K562 (cell line): ENCODE measurements around the gene SEC63. TPM values are rescaled to one million over a fixed set of nuclear protein-coding genes. Genes with fewer than 3 reads are reported as not detected.

Source experiments
- CBFB ChIP-seq: sonication (generic); formaldehyde crosslinking; IDR thresholded peaks from 2 replicates; pipeline ENCODE4 v1.4.0; 2020; ENCODE audit warnings: mild to moderate bottlenecking, missing genetic modification reagents
- CHCHD3 ChIP-seq: fragments of 250-450 bp; sonication (Bioruptor Pico); IDR thresholded peaks from 2 replicates; pipeline ENCODE4 v2.1.2; 2022; ENCODE audit warnings: mild to moderate bottlenecking
- ETV1 ChIP-seq: fragments of 450-650 bp; conservative IDR thresholded peaks from 2 replicates; pipeline ENCODE4 v1.6.1; 2016; ENCODE audit warnings: missing genetic modification characterization, control low read depth, low read depth, missing compliant biosample characterization
- NFXL1 ChIP-seq: fragments of 450-650 bp; formaldehyde crosslinking; IDR thresholded peaks from 2 replicates; pipeline ENCODE4 v1.4.0; 2021; ENCODE audit warnings: mild to moderate bottlenecking
- SP1 ChIP-seq: sonication (generic); formaldehyde crosslinking; IDR thresholded peaks from 2 replicates; pipeline ENCODE4 v1.8.1; 2022; ENCODE audit warnings: mild to moderate bottlenecking, missing genetic modification reagents
- ZBTB11 ChIP-seq, 3 experiments: fragments of 200-800 bp in 1 of 3; fragments of 250-450 bp in 1 of 3; fragments of 450-650 bp in 1 of 3; sonication (Bioruptor Pico) in 1 of 3; sonication (Bioruptor generic) in 1 of 3; formaldehyde crosslinking in 1 of 3; IDR thresholded peaks; 2 replicates each; pipeline versions ENCODE4 v1.6.1 to v1.8.0; 2016 to 2022; ENCODE audit warnings: mild to moderate bottlenecking in 2 of 3, missing genetic modification characterization in 2 of 3, missing compliant biosample characterization in 1 of 3, moderate library complexity in 1 of 3
- ZNF316 ChIP-seq: fragments of 450-650 bp; IDR thresholded peaks from 2 replicates; pipeline ENCODE4 v1.6.1; 2016
- ZNF436 ChIP-seq: fragments of 250-450, 450-650 bp; sonication (Bioruptor Pico); formaldehyde crosslinking; IDR thresholded peaks from 2 replicates; pipeline ENCODE4 v1.7.0; 2020; ENCODE audit warnings: mild to moderate bottlenecking
- ZNF76 ChIP-seq: fragments of 250-450 bp; sonication (Bioruptor Pico); IDR thresholded peaks from 2 replicates; pipeline ENCODE4 v1.4.0; 2020; ENCODE audit warnings: mild to moderate bottlenecking, moderate library complexity, borderline replicate concordance
- polyA plus RNA-seq, 8 experiments: library from polyadenylated mRNA; depleted of rRNA in 4 of 8; stranded (reverse) in 5 of 8; unstranded in 3 of 8; fragments of >200 nt; fragmentation: Nextera tagmentation in 2 of 8; fragmentation: Illumina TruSeq in 1 of 8; extraction: Ambion mirVana in 2 of 8; extraction: Trizol in 1 of 8; gene quantifications; 2 replicates each; pipeline versions ENCODE4 v1.2.1 to v1.2.3, GENCODE V29; 2011 to 2014; ENCODE audit warnings: inconsistent platforms in 1 of 8, missing spikeins in 1 of 8
- total RNA-seq, 7 experiments: library from RNA; depleted of rRNA in 6 of 7; stranded (reverse); fragments of >200 nt in 6 of 7; fragmentation: Illumina TruSeq in 2 of 7; extraction: Trizol in 2 of 7; gene quantifications; 2 replicates each; pipeline versions ENCODE4 v1.2.1 to v1.2.3, GENCODE V29; 2011 to 2021; ENCODE audit warnings: low replicate concordance in 1 of 7
- TF ChIP-seq, protein P1 (sequence below): sonication (generic); formaldehyde crosslinking; IDR thresholded peaks from 2 replicates; pipeline ENCODE4 v1.5.0; 2020; ENCODE audit warnings: missing genetic modification reagents
- TF ChIP-seq, protein P2 (sequence below): fragments of 450-650 bp; IDR thresholded peaks from 2 replicates; pipeline ENCODE4 v1.7.1; 2018; ENCODE audit warnings: mild to moderate bottlenecking, low read depth; ENCODE audit not compliant: partially characterized antibody
- TF ChIP-seq, protein P3 (sequence below): fragments of 450-650 bp; IDR thresholded peaks from 2 replicates; pipeline ENCODE4 v1.6.1; 2018; ENCODE audit warnings: mild to moderate bottlenecking, low read depth; ENCODE audit not compliant: partially characterized antibody
- TF ChIP-seq, protein P4 (sequence below): fragments of 450-650 bp; formaldehyde crosslinking; IDR thresholded peaks from 2 replicates; pipeline ENCODE4 v1.4.0; 2022; ENCODE audit warnings: missing genetic modification characterization
- TF ChIP-seq, protein P5 (sequence below): fragments of 250-450 bp; sonication (Bioruptor Pico); IDR thresholded peaks from 2 replicates; pipeline ENCODE4 v1.5.0; 2021

SEC63 gene
- total and polyA plus RNA-seq, 9 of the 15 experiments (the other 6 are each of a cell fraction or from before 2014, with no cell fraction given), result 13.8 to 74.6 (median 28.4) TPM

DNA sequence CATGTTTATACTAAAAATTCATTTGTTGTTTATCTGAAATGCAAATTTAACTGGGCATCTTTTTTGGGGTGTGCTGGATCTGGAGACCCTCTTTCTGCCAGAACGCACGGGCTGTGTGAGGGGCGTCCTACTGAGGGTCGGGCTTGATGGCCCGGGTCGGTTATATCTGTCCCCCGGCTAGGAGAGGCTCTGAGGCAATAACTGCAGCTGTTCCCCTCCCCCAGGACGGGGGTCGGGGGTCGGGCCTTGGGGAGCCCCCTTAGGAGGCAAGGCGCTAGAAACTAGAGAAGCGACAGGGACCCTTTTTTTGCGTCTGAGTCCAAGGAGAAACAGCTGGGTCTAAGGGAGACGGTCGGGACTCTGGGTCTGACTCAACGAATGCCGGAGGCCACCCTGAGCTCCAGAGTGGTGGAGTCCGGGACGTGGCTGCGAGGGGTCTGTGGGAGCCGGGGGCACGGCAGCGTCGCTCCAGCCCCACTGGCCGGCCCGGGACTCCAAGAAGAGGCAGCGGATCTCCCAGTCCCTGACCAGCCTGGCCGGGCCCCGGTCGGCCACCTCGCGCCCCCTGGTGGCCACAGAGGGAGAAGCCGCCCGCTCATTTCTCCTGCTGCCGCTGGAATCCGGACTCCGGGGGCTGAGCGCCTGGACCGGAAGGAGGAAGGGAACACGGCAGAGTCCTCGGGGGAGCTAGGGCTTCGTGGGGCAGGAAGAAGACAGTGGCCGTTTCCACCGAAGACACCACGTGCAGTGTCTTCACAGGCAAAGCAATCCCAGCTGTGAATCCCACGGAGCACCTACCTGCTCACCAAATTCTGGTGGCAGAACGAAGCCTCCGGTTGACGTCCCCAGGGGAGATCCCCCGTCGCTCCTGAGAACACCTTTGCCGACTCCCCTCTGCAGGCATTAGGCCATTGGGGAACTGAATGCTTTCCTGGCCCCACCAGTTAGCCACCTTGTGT, 109.9 kb downstream of the SEC63 start (continued):
- TF ChIP-seq, protein P1, sequence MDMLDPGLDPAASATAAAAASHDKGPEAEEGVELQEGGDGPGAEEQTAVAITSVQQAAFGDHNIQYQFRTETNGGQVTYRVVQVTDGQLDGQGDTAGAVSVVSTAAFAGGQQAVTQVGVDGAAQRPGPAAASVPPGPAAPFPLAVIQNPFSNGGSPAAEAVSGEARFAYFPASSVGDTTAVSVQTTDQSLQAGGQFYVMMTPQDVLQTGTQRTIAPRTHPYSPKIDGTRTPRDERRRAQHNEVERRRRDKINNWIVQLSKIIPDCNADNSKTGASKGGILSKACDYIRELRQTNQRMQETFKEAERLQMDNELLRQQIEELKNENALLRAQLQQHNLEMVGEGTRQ, result no peak
- TF ChIP-seq, protein P2, sequence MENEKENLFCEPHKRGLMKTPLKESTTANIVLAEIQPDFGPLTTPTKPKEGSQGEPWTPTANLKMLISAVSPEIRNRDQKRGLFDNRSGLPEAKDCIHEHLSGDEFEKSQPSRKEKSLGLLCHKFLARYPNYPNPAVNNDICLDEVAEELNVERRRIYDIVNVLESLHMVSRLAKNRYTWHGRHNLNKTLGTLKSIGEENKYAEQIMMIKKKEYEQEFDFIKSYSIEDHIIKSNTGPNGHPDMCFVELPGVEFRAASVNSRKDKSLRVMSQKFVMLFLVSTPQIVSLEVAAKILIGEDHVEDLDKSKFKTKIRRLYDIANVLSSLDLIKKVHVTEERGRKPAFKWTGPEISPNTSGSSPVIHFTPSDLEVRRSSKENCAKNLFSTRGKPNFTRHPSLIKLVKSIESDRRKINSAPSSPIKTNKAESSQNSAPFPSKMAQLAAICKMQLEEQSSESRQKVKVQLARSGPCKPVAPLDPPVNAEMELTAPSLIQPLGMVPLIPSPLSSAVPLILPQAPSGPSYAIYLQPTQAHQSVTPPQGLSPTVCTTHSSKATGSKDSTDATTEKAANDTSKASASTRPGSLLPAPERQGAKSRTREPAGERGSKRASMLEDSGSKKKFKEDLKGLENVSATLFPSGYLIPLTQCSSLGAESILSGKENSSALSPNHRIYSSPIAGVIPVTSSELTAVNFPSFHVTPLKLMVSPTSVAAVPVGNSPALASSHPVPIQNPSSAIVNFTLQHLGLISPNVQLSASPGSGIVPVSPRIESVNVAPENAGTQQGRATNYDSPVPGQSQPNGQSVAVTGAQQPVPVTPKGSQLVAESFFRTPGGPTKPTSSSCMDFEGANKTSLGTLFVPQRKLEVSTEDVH, result no peak
- no peak for TF ChIP-seq ZNF76 (CRISPR knock-in tag)
- peak; percentile 77 for TF ChIP-seq ETV1 (tag)
- no peak for TF ChIP-seq CBFB (CRISPR knock-in tag)
- TF ChIP-seq, protein P3, sequence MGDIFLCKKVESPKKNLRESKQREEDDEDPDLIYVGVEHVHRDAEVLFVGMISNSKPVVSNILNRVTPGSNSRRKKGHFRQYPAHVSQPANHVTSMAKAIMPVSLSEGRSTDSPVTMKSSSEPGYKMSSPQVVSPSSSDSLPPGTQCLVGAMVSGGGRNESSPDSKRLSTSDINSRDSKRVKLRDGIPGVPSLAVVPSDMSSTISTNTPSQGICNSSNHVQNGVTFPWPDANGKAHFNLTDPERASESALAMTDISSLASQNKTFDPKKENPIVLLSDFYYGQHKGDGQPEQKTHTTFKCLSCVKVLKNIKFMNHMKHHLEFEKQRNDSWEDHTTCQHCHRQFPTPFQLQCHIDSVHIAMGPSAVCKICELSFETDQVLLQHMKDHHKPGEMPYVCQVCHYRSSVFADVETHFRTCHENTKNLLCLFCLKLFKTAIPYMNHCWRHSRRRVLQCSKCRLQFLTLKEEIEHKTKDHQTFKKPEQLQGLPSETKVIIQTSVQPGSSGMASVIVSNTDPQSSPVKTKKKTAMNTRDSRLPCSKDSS, result no peak
- TF ChIP-seq, protein P4, sequence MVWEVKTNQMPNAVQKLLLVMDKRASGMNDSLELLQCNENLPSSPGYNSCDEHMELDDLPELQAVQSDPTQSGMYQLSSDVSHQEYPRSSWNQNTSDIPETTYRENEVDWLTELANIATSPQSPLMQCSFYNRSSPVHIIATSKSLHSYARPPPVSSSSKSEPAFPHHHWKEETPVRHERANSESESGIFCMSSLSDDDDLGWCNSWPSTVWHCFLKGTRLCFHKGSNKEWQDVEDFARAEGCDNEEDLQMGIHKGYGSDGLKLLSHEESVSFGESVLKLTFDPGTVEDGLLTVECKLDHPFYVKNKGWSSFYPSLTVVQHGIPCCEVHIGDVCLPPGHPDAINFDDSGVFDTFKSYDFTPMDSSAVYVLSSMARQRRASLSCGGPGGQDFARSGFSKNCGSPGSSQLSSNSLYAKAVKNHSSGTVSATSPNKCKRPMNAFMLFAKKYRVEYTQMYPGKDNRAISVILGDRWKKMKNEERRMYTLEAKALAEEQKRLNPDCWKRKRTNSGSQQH (CRISPR knock-in tag), result no peak
- TF ChIP-seq SP1 (CRISPR knock-in tag), result no peak
- TF ChIP-seq, protein P5, sequence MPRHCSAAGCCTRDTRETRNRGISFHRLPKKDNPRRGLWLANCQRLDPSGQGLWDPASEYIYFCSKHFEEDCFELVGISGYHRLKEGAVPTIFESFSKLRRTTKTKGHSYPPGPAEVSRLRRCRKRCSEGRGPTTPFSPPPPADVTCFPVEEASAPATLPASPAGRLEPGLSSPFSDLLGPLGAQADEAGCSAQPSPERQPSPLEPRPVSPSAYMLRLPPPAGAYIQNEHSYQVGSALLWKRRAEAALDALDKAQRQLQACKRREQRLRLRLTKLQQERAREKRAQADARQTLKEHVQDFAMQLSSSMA (CRISPR knock-in tag), result no peak
- TF ChIP-seq ZNF436 (CRISPR knock-in tag), result no peak
- no peak for TF ChIP-seq ZNF316
- peak in 2 of 3 experiments; percentile 42 to 77; a peak in 3 of 6 replicates for TF ChIP-seq ZBTB11 (CRISPR knock-in tag; IDR thresholded peaks at IDR 0.05)
- no peak for TF ChIP-seq CHCHD3
- no peak for TF ChIP-seq NFXL1 (CRISPR knock-in tag)
